Esophagus squamous epithelium (tissue), 4 donors: ENCODE data around the gene LTBP1.

Experiments
- POLR2A ChIP-seq, 4 donors: fragments of 450-650 bp; IDR thresholded peaks; one replicate each; pipeline ENCODE4 v1.6.1; 2017; ENCODE audit warnings: antibody characterized with exemption in 4 of 4, mild to moderate bottlenecking in 4 of 4, moderate library complexity in 3 of 4
- TF ChIP-seq, protein P1 (sequence below), 6 experiments: fragments of 450-650 bp in 4 of 6; fragments of 200-600 bp in 2 of 6; sonication (generic) in 2 of 6; IDR thresholded peaks; one replicate each; pipeline ENCODE4 v1.5.1; 2016 to 2019; ENCODE audit warnings: antibody characterized with exemption in 6 of 6, mild to moderate bottlenecking in 4 of 6, moderate library complexity in 4 of 6

DNA sequence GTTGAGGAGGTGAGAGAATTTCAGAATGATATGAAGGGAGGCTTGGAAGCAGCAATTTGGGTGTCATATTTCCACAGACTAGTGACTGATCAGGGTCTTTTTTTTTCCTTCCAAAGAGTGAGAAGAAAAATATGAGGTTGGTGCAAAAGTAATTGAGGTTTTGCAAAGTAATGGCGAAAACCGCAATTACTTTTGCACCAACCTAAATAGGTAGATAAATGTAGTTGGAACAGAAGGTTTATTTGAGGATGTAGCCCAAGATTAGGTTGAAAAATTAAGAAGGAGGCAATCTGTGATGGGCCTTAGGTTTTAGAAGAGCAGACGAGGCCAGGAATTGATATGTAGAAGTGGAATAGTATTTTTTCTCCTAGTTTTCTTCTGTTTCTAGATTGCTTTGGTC, 7.8 kb upstream of the LTBP1 start:
- TF ChIP-seq, protein P1, sequence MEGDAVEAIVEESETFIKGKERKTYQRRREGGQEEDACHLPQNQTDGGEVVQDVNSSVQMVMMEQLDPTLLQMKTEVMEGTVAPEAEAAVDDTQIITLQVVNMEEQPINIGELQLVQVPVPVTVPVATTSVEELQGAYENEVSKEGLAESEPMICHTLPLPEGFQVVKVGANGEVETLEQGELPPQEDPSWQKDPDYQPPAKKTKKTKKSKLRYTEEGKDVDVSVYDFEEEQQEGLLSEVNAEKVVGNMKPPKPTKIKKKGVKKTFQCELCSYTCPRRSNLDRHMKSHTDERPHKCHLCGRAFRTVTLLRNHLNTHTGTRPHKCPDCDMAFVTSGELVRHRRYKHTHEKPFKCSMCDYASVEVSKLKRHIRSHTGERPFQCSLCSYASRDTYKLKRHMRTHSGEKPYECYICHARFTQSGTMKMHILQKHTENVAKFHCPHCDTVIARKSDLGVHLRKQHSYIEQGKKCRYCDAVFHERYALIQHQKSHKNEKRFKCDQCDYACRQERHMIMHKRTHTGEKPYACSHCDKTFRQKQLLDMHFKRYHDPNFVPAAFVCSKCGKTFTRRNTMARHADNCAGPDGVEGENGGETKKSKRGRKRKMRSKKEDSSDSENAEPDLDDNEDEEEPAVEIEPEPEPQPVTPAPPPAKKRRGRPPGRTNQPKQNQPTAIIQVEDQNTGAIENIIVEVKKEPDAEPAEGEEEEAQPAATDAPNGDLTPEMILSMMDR (IDR thresholded peaks at IDR 0.05) = no peak
- no peak for TF ChIP-seq POLR2A (IDR thresholded peaks at IDR 0.05)
